T-helper 17 cell (primary cell): Measurements from ENCODE around the gene MCM8. TPM values are rescaled to one million over a fixed set of nuclear protein-coding genes. Genes with fewer than 3 reads are reported as not detected.
A peak's percentile ranks its signal among the peaks of the same experiment; 100 is the strongest.

Source experiments
- ATAC-seq: fragments of 150-1000 bp; cut with Tn5 transposase; 2 replicates; pipeline ENCODE4 v1.10.0; 2021; ENCODE audit warnings: mild to moderate bottlenecking, moderate library complexity
- DNase-seq, 3 donors: peaks; one replicate each; pipeline versions ENCODE4 v3.0.0 to v3.0.0-alpha.2; 2020 to 2021
- H3K9me3 ChIP-seq: one replicate; pipeline ENCODE4 v1.7.0; 2013; ENCODE audit warnings: low read length, mild to moderate bottlenecking; ENCODE audit not compliant: control insufficient read depth, poor library complexity, severe bottlenecking
- H3K27ac Mint-ChIP-seq: one replicate; pipeline ENCODE4 v1.8.0; 2022; ENCODE audit warnings: mild to moderate bottlenecking, moderate library complexity, mixed read lengths
- H3K27me3 Mint-ChIP-seq: one replicate; pipeline ENCODE4 v1.8.0; 2022; ENCODE audit warnings: mixed read lengths
- H3K36me3 Mint-ChIP-seq: one replicate; pipeline ENCODE4 v1.8.0; 2022; ENCODE audit warnings: low read depth, mixed read lengths
- H3K4me1 Mint-ChIP-seq: one replicate; pipeline ENCODE4 v1.8.0; 2022; ENCODE audit warnings: mild to moderate bottlenecking, mixed read lengths
- H3K4me3 Mint-ChIP-seq: one replicate; pipeline ENCODE4 v1.8.0; 2022; ENCODE audit warnings: mild to moderate bottlenecking, moderate library complexity, mixed read lengths
- total RNA-seq, 4 donors: library from RNA in 2 of 4; stranded (reverse) in 2 of 4; gene quantifications; one replicate each; pipeline ENCODE4 v1.2.3 and lab custom pipeline; 2022 to 2026

The MCM8 gene
- total RNA-seq, 2 donors from 2014 or later = 2.8 to 3.4 TPM

DNA sequence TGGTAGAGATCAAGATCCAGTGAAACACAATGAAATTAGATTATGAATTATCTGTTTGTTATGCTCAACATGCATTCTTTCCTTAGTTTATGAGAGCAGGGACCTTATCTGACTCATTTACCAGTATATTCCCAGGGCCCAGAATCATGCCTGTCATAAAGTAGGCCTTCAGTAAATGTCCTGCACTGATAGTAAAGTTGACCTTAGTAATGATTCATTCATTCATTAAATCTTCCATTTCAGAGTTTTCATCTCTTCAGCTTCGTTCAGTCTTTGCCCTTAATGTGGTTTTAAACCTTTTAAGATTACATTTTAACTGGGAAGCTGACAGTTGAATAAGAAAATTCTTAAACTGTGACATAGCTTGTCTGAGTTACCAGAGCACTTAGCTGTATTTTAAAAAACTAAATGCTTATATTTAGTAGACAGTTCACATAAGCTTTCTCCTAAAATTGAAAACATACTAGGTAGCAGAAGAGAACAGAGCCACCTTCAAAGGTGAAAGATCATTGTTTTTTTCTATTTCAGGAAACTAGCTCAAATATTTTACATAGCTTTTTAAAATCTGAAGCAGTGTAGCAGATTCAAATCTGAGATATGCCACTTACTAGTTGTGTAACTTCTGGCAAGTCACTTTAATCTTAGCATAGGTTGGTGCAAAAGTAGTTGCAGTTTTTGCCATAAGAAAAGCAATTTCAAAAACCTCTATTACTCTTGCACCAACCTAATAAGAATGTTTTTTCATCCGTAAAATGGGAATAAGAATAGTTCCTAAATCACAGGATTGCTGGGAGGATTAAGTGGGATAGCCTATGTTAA, 41.4 kb downstream of the MCM8 start:
- DNase-seq (no peak), ATAC-seq (no peak)
- Mint-ChIP-seq H3K4me1 (peaks cover 7% of the 10 kb centered on the region), H3K27me3 (no peaks in the 10 kb centered on the region), H3K27ac (no peak overlapping the region), H3K36me3 (peaks cover 5% of the 10 kb centered on the region), H3K4me3 (no peak overlapping the region)
- H3K9me3 ChIP-seq = no peaks in the 10 kb centered on the region

DNA sequence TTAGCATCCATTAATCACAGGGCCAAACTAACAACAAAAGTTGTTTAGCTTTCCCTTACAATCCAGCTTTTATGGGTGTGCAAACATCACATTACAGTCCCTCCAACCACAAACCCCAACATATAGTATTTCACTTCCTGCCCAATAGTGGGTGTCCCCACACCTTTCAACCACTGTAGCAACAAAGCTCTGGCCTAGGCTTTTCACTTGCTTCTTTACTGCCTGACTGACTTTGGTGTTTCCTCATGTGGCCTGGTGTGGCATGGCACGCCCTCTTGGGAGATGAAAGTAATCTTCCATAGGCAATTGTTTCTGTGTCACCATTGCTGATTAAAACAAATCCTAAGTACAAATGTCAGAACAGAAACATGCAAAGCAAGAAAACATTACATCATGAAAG, 46.3 kb downstream of the MCM8 start:
- Mint-ChIP-seq H3K4me1 (peaks cover 11% of the 10 kb centered on the region), H3K36me3 (no peaks in the 10 kb centered on the region), H3K27me3 (no peaks in the 10 kb centered on the region), H3K4me3 (peak overlapping the region; percentile 7), H3K27ac (peak overlapping the region; percentile 61)
- H3K9me3 ChIP-seq = no peaks in the 10 kb centered on the region
- DNase-seq = peak in 1 of 3 donors; percentile 9
- ATAC-seq = peak; percentile 93

GRCh38 chr20:5999783-6000182, 49.3 kb downstream of the MCM8 start:
- Mint-ChIP-seq H3K27me3 (no peaks in the 10 kb centered on the region), H3K4me3 (no peak overlapping the region), H3K4me1 (peaks cover 16% of the 10 kb centered on the region), H3K27ac (no peak overlapping the region), H3K36me3 (no peaks in the 10 kb centered on the region)
- DNase-seq = no peak
- H3K9me3 ChIP-seq = no peaks in the 10 kb centered on the region
- ATAC-seq = no peak

GRCh38 chr20:6000871-6001270, 50.4 kb downstream of the MCM8 start:
- Mint-ChIP-seq H3K4me1 (peaks cover 16% of the 10 kb centered on the region), H3K27me3 (no peaks in the 10 kb centered on the region), H3K36me3 (no peaks in the 10 kb centered on the region), H3K27ac (no peak overlapping the region), H3K4me3 (no peak overlapping the region)
- no peaks in the 10 kb centered on the region for H3K9me3 ChIP-seq
- DNase-seq (no peak), ATAC-seq (no peak)

GRCh38 chr20:6006603-6006949, 56.1 kb downstream of the MCM8 start:
- peak overlapping the region; percentile 95 for H3K4me3 Mint-ChIP-seq
- H3K9me3 ChIP-seq = no peaks in the 10 kb centered on the region
- DNase-seq (no peak), ATAC-seq (no peak)
- no peaks in the 10 kb centered on the region for H3K27me3 Mint-ChIP-seq
- H3K4me1 Mint-ChIP-seq = peaks cover 19% of the 10 kb centered on the region
- H3K27ac Mint-ChIP-seq = peak overlapping the region; percentile 89
- H3K36me3 Mint-ChIP-seq = peaks cover 4% of the 10 kb centered on the region

DNA sequence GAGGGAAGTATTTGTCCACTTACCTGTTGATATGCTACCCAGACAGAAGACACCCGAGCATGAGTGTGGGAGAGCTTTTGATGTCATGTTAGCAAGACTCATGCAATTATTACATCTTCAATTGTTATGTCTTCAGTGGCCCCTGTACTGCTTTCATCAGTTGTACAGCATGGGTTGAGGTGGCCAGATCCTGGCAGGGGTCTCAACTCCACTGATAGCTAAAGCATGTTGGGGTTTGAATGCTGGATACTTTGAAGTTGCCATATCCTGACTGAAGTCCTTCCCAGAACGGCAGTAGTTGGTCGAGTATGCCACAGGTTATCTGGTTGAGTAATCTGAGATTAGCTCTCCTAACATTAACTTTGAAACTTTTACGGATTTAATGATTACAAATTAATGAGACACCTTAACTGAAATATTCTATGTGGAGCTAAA, 56.7 kb downstream of the MCM8 start:
- Mint-ChIP-seq H3K4me1 (peaks cover 21% of the 10 kb centered on the region), H3K36me3 (peaks cover 6% of the 10 kb centered on the region), H3K27me3 (no peaks in the 10 kb centered on the region), H3K4me3 (peak overlapping the region; percentile 95), H3K27ac (peak overlapping the region; percentile 89)
- ATAC-seq (no peak), DNase-seq (no peak)
- no peaks in the 10 kb centered on the region for H3K9me3 ChIP-seq

GRCh38 chr20:6007529-6008103, 57.2 kb downstream of the MCM8 start:
- H3K27me3 Mint-ChIP-seq = no peaks in the 10 kb centered on the region
- ATAC-seq (no peak), DNase-seq (no peak)
- peaks cover 26% of the 10 kb centered on the region for H3K4me1 Mint-ChIP-seq
- H3K36me3 Mint-ChIP-seq = peaks cover 11% of the 10 kb centered on the region
- H3K4me3 Mint-ChIP-seq = peak overlapping the region; percentile 95
- peak overlapping the region; percentile 83 for H3K27ac Mint-ChIP-seq
- no peaks in the 10 kb centered on the region for H3K9me3 ChIP-seq

- H3K27ac Mint-ChIP-seq = peak overlapping the region; percentile 83
- DNase-seq (no peak), ATAC-seq (no peak)
- peaks cover 15% of the 10 kb centered on the region for H3K36me3 Mint-ChIP-seq
- H3K9me3 ChIP-seq = no peaks in the 10 kb centered on the region
- no peaks in the 10 kb centered on the region for H3K27me3 Mint-ChIP-seq
- peaks cover 29% of the 10 kb centered on the region for H3K4me1 Mint-ChIP-seq
- peak overlapping the region; percentile 31 for H3K4me3 Mint-ChIP-seq
Measured at GRCh38 chr20:6008254-6008653, 57.8 kb downstream of the MCM8 start.

GRCh38 chr20:6012179-6012578, 61.7 kb downstream of the MCM8 start:
- Mint-ChIP-seq H3K4me1 (peaks cover 37% of the 10 kb centered on the region), H3K36me3 (peaks cover 21% of the 10 kb centered on the region), H3K4me3 (no peak overlapping the region), H3K27ac (peak overlapping the region; percentile 86), H3K27me3 (no peaks in the 10 kb centered on the region)
- H3K9me3 ChIP-seq = no peaks in the 10 kb centered on the region
- DNase-seq (no peak), ATAC-seq (no peak)

DNA sequence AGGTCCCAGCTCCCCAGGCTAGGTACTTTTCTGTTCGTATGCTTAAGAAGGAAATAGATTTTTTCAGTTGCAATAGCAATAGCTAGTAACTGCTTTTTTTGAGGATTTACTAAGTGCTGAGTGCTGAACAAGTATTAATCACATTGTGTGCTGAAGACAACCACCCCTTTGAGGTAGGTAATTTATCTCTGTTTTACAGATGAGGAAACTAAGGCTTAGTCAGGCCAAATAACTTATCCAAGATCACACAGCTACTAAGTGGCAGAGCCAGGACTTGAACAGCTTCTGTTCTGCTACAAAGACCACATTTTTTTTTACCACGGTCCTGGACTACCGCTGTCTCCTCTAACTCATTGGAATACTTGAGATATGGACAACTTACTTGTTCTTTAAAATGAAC, 63.6 kb downstream of the MCM8 start:
- H3K27me3 Mint-ChIP-seq = no peaks in the 10 kb centered on the region
- no peak overlapping the region for H3K4me3 Mint-ChIP-seq
- no peak for ATAC-seq
- H3K4me1 Mint-ChIP-seq = peaks cover 36% of the 10 kb centered on the region
- no peaks in the 10 kb centered on the region for H3K9me3 ChIP-seq
- no peak for DNase-seq
- peaks cover 21% of the 10 kb centered on the region for H3K36me3 Mint-ChIP-seq
- peak overlapping the region; percentile 86 for H3K27ac Mint-ChIP-seq

- H3K27me3 Mint-ChIP-seq = no peaks in the 10 kb centered on the region
- no peak overlapping the region for H3K4me3 Mint-ChIP-seq
- ATAC-seq (no peak), DNase-seq (no peak)
- H3K4me1 Mint-ChIP-seq = peaks cover 36% of the 10 kb centered on the region
- peaks cover 21% of the 10 kb centered on the region for H3K36me3 Mint-ChIP-seq
- no peaks in the 10 kb centered on the region for H3K9me3 ChIP-seq
- H3K27ac Mint-ChIP-seq = no peak overlapping the region
Measured at GRCh38 chr20:6014957-6015356, 64.5 kb downstream of the MCM8 start.

DNA sequence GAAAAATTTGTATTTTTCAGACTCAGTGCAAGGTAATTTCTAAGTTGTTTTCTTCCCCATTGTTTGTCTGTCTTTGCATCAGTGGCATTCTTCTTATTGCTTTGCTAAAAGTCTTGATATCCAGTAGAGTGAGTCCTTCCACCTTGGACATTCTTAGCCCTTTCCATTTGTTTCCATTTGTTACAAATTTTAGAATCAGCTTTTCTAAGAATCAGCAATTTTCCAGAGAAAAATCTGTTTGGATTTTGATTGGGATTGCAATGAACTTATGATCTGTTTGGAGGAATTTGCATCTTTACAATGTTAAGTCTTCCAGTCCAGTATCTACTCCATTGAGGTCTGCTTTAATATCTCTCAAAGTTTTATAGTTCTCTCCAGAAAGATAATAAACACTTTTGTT, 67.0 kb downstream of the MCM8 start:
- Mint-ChIP-seq H3K4me1 (peaks cover 35% of the 10 kb centered on the region), H3K27me3 (no peaks in the 10 kb centered on the region), H3K4me3 (no peak overlapping the region), H3K27ac (no peak overlapping the region), H3K36me3 (peaks cover 11% of the 10 kb centered on the region)
- no peaks in the 10 kb centered on the region for H3K9me3 ChIP-seq
- ATAC-seq = no peak
- no peak for DNase-seq

- no peaks in the 10 kb centered on the region for H3K27me3 Mint-ChIP-seq
- no peak for ATAC-seq
- no peaks in the 10 kb centered on the region for H3K9me3 ChIP-seq
- H3K4me3 Mint-ChIP-seq = no peak overlapping the region
- peaks cover 7% of the 10 kb centered on the region for H3K36me3 Mint-ChIP-seq
- DNase-seq = no peak
- H3K4me1 Mint-ChIP-seq = peaks cover 34% of the 10 kb centered on the region
- H3K27ac Mint-ChIP-seq = no peak overlapping the region
Measured at GRCh38 chr20:6017880-6018279, 67.4 kb downstream of the MCM8 start.

- H3K9me3 ChIP-seq = no peaks in the 10 kb centered on the region
- Mint-ChIP-seq H3K27me3 (no peaks in the 10 kb centered on the region), H3K4me1 (peaks cover 20% of the 10 kb centered on the region)
Measured at GRCh38 chr20:6024768-6025167, 74.3 kb downstream of the MCM8 start.

More at GRCh38 chr20:6024768-6025167, 74.3 kb downstream of the MCM8 start:
- peaks cover 8% of the 10 kb centered on the region for H3K36me3 Mint-ChIP-seq
- no peak overlapping the region for H3K27ac Mint-ChIP-seq
- DNase-seq = no peak
- no peak overlapping the region for H3K4me3 Mint-ChIP-seq
- ATAC-seq = no peak
